Ishikawa (cell line): ENCODE results near the gene PIANP.

Experiments used
- CEBPB ChIP-seq: IDR thresholded peaks from 2 replicates; pipeline ENCODE4 v1.6.1; 2012
- CREB1 ChIP-seq: IDR thresholded peaks from 2 replicates; pipeline ENCODE4 v1.6.1; 2012; ENCODE audit warnings: low read depth
- EGR1 ChIP-seq: IDR thresholded peaks from 2 replicates; pipeline ENCODE4 v1.6.1; 2012
- EP300 ChIP-seq: IDR thresholded peaks from 2 replicates; pipeline ENCODE4 v1.6.1; 2012; ENCODE audit warnings: borderline replicate concordance
- FOXM1 ChIP-seq: IDR thresholded peaks from 2 replicates; pipeline ENCODE4 v1.6.1; 2012; ENCODE audit warnings: low read depth, borderline replicate concordance
- NFIC ChIP-seq: IDR thresholded peaks from 2 replicates; pipeline ENCODE4 v1.6.1; 2012
- RAD21 ChIP-seq: IDR thresholded peaks from 2 replicates; pipeline ENCODE4 v1.6.1; 2012; ENCODE audit warnings: low read depth
- TAF1 ChIP-seq: IDR thresholded peaks from 2 replicates; pipeline ENCODE4 v1.6.1; 2012; ENCODE audit warnings: low read depth, mild to moderate bottlenecking
- TCF12 ChIP-seq: IDR thresholded peaks from 2 replicates; pipeline ENCODE4 v1.6.1; 2012; ENCODE audit warnings: low read depth
- TEAD4 ChIP-seq: IDR thresholded peaks from 2 replicates; pipeline ENCODE4 v1.6.1; 2012
- YY1 ChIP-seq: IDR thresholded peaks from 2 replicates; pipeline ENCODE4 v1.6.1; 2012; ENCODE audit warnings: low read depth
- ZBTB7A ChIP-seq: IDR thresholded peaks from 2 replicates; pipeline ENCODE4 v1.6.1; 2012; ENCODE audit warnings: low read depth
- TF ChIP-seq, protein P1 (sequence below): IDR thresholded peaks from 2 replicates; pipeline ENCODE4 v1.6.1; 2012; ENCODE audit warnings: low read depth, mild to moderate bottlenecking
- TF ChIP-seq, protein P2 (sequence below): IDR thresholded peaks from 2 replicates; pipeline ENCODE4 v1.6.1; 2012
- TF ChIP-seq, protein P3 (sequence below): IDR thresholded peaks from 2 replicates; pipeline ENCODE4 v1.6.1; 2012

PIANP gene

GRCh38 chr12:6693832-6694355, 6.7 kb downstream of the PIANP start:
- TF ChIP-seq NFIC (no peak), TCF12 (no peak), EP300 (no peak), CREB1 (no peak), EGR1 (no peak), TAF1 (no peak), TEAD4 (no peak), CEBPB (no peak), ZBTB7A (no peak), YY1 (no peak), FOXM1 (no peak), RAD21 (no peak)
- TF ChIP-seq, protein P1, sequence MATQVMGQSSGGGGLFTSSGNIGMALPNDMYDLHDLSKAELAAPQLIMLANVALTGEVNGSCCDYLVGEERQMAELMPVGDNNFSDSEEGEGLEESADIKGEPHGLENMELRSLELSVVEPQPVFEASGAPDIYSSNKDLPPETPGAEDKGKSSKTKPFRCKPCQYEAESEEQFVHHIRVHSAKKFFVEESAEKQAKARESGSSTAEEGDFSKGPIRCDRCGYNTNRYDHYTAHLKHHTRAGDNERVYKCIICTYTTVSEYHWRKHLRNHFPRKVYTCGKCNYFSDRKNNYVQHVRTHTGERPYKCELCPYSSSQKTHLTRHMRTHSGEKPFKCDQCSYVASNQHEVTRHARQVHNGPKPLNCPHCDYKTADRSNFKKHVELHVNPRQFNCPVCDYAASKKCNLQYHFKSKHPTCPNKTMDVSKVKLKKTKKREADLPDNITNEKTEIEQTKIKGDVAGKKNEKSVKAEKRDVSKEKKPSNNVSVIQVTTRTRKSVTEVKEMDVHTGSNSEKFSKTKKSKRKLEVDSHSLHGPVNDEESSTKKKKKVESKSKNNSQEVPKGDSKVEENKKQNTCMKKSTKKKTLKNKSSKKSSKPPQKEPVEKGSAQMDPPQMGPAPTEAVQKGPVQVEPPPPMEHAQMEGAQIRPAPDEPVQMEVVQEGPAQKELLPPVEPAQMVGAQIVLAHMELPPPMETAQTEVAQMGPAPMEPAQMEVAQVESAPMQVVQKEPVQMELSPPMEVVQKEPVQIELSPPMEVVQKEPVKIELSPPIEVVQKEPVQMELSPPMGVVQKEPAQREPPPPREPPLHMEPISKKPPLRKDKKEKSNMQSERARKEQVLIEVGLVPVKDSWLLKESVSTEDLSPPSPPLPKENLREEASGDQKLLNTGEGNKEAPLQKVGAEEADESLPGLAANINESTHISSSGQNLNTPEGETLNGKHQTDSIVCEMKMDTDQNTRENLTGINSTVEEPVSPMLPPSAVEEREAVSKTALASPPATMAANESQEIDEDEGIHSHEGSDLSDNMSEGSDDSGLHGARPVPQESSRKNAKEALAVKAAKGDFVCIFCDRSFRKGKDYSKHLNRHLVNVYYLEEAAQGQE = no peak
- TF ChIP-seq, protein P2, sequence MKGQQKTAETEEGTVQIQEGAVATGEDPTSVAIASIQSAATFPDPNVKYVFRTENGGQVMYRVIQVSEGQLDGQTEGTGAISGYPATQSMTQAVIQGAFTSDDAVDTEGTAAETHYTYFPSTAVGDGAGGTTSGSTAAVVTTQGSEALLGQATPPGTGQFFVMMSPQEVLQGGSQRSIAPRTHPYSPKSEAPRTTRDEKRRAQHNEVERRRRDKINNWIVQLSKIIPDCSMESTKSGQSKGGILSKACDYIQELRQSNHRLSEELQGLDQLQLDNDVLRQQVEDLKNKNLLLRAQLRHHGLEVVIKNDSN = no peak
- TF ChIP-seq, protein P3, sequence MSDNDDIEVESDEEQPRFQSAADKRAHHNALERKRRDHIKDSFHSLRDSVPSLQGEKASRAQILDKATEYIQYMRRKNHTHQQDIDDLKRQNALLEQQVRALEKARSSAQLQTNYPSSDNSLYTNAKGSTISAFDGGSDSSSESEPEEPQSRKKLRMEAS = no peak

GRCh38 chr12:6692888-6693287, 7.7 kb downstream of the PIANP start:
- TF ChIP-seq EGR1 (no peak), TCF12 (no peak), TAF1 (no peak), CREB1 (no peak), EP300 (no peak), YY1 (no peak)
- TF ChIP-seq, protein P2 = no peak
- TF ChIP-seq, protein P1 = no peak
- TF ChIP-seq, protein P3 = no peak

GRCh38 chr12:6691473-6691872, 9.1 kb downstream of the PIANP start:
- no peak for TF ChIP-seq EP300
- TF ChIP-seq CREB1 = no peak
- TF ChIP-seq FOXM1 = no peak
- no peak for TF ChIP-seq YY1
- TF ChIP-seq RAD21 = no peak
- TF ChIP-seq TEAD4 = no peak
- no peak for TF ChIP-seq TCF12
- no peak for TF ChIP-seq TAF1
- no peak for TF ChIP-seq ZBTB7A
- TF ChIP-seq, protein P3 = no peak
- no peak for TF ChIP-seq CEBPB
- TF ChIP-seq, protein P1 = no peak
- no peak for TF ChIP-seq NFIC
- TF ChIP-seq, protein P2 = no peak
- no peak for TF ChIP-seq EGR1
